SK-N-SH (cell line): Measurements from ENCODE around the gene SETD1A. TPM values are rescaled to one million over a fixed set of nuclear protein-coding genes. Genes with fewer than 3 reads are reported as not detected.
A peak's percentile ranks its signal among the peaks of the same experiment; 100 is the strongest.

Experiments used
- CTCF ChIA-PET: fragments of 300-600, 350-600 bp; formaldehyde crosslinking; extraction: SDS; loops from one replicate; lab custom pipeline; 2021; lab: Yijun Ruan, JAX
- POLR2A ChIA-PET: fragments of 350-600 bp; sonication (Branson Sonifier 250); formaldehyde crosslinking; extraction: SDS; loops from one replicate; lab custom pipeline; 2020; ENCODE audit warnings: antibody characterized with exemption, inconsistent platforms; lab: Yijun Ruan, JAX
- DNase-seq: peaks from one replicate; pipeline ENCODE4 v3.0.0; 2012
- H2AFZ ChIP-seq: fragments of 200-600 bp; sonication (generic); 2 replicates; pipeline ENCODE4 v1.8.1; 2016; ENCODE audit warnings: antibody characterized with exemption, mild to moderate bottlenecking, low read depth
- H3F3A ChIP-seq: fragments of 200-600 bp; sonication (generic); replicated peaks from 2 replicates; pipeline ENCODE3; 2016; ENCODE audit warnings: antibody characterized with exemption, mild to moderate bottlenecking; ENCODE audit not compliant: insufficient read depth
- H3K27ac ChIP-seq, 2 experiments: fragments of 200-500 bp in 1 of 2; fragments of 200-600 bp in 1 of 2; sonication (Bioruptor generic) in 1 of 2; sonication (generic), shearing (Covaris generic) in 1 of 2; 2 replicates each; pipeline versions ENCODE4 v1.5.1 to v1.6.1; 2014 to 2016; ENCODE audit warnings: low read depth in 2 of 2, inconsistent platforms in 1 of 2, low read length in 1 of 2, mild to moderate bottlenecking in 1 of 2, mixed read lengths in 1 of 2
- H3K27me3 ChIP-seq: fragments of 200-600 bp; sonication (generic), shearing (Covaris generic); 2 replicates; pipeline ENCODE4 v1.6.1; 2016; ENCODE audit warnings: mixed run types; ENCODE audit not compliant: insufficient read depth
- H3K36me3 ChIP-seq, 2 experiments: fragments of 200-500 bp in 1 of 2; fragments of 200-600 bp in 1 of 2; sonication (Bioruptor generic) in 1 of 2; sonication (generic) in 1 of 2; replicated peaks in 1 of 2; 2 replicates each; pipeline versions ENCODE3 to v1.5.1; 2014 to 2016; ENCODE audit warnings: low read length in 1 of 2, mild to moderate bottlenecking in 1 of 2; ENCODE audit not compliant: insufficient read depth in 2 of 2, control insufficient read depth in 1 of 2
- H3K4me1 ChIP-seq, 2 experiments: fragments of 200-500 bp in 1 of 2; fragments of 200-600 bp in 1 of 2; sonication (Bioruptor generic) in 1 of 2; sonication (generic), shearing (Covaris generic) in 1 of 2; 2 replicates each; pipeline versions ENCODE4 v1.5.1 to v1.6.1; 2014 to 2016; ENCODE audit warnings: low read depth in 1 of 2, low read length in 1 of 2, mixed run types in 1 of 2; ENCODE audit not compliant: insufficient read depth in 2 of 2, control insufficient read depth in 1 of 2
- H3K4me2 ChIP-seq: fragments of 200-600 bp; sonication (generic), shearing (Covaris generic); 2 replicates; pipeline ENCODE4 v1.6.1; 2017; ENCODE audit warnings: mixed run types
- H3K4me3 ChIP-seq, 2 experiments: fragments of 200-500 bp in 1 of 2; fragments of 200-600 bp in 1 of 2; sonication (Bioruptor generic) in 1 of 2; sonication (generic), shearing (Covaris generic) in 1 of 2; 2 replicates each; pipeline versions ENCODE4 v1.5.1 to v1.8.1; 2014 to 2016; ENCODE audit warnings: low read depth in 2 of 2, inconsistent platforms in 1 of 2, low read length in 1 of 2, mild to moderate bottlenecking in 1 of 2, mixed read lengths in 1 of 2, moderate library complexity in 1 of 2
- H3K79me2 ChIP-seq: fragments of 200-600 bp; sonication (generic); 2 replicates; pipeline ENCODE4 v1.8.1; 2017; ENCODE audit warnings: mild to moderate bottlenecking; ENCODE audit not compliant: insufficient read depth
- H3K9ac ChIP-seq: fragments of 200-600 bp; sonication (generic); 2 replicates; pipeline ENCODE4 v1.6.1; 2017; ENCODE audit warnings: mixed run types
- H3K9me2 ChIP-seq: fragments of 200-600 bp; sonication (generic); 2 replicates; pipeline ENCODE4 v1.6.1; 2017; ENCODE audit warnings: mixed run types
- H3K9me3 ChIP-seq: fragments of 200-600 bp; sonication (generic); 2 replicates; pipeline ENCODE4 v1.6.1; 2017; ENCODE audit warnings: mixed run types, mild to moderate bottlenecking, moderate library complexity
- H4K20me1 ChIP-seq: fragments of 200-600 bp; sonication (generic); 2 replicates; pipeline ENCODE4 v1.6.1; 2017; ENCODE audit warnings: mild to moderate bottlenecking, mixed run types; ENCODE audit not compliant: insufficient read depth
- EZH2phosphoT487 ChIP-seq: fragments of 200-600 bp; sonication (generic); IDR thresholded peaks from 2 replicates; pipeline ENCODE4 v1.6.1; 2017; ENCODE audit warnings: low read depth, mixed run types, mild to moderate bottlenecking, antibody characterized with exemption, moderate library complexity, borderline replicate concordance
- FOSL2 ChIP-seq: IDR thresholded peaks from 2 replicates; pipeline ENCODE4 v1.4.0; 2012; ENCODE audit warnings: low read depth, mild to moderate bottlenecking, moderate library complexity, borderline replicate concordance
- GABPA ChIP-seq: IDR thresholded peaks from 2 replicates; pipeline ENCODE4 v1.4.0; 2012; ENCODE audit warnings: low read depth, mild to moderate bottlenecking
- JUND ChIP-seq: IDR thresholded peaks from 2 replicates; pipeline ENCODE4 v1.4.0; 2012
- MEF2A ChIP-seq: IDR thresholded peaks from 2 replicates; pipeline ENCODE4 v1.4.0; 2012; ENCODE audit warnings: low read depth, borderline replicate concordance
- NFIC ChIP-seq: IDR thresholded peaks from 2 replicates; pipeline ENCODE4 v1.4.0; 2012; ENCODE audit warnings: borderline replicate concordance
- POLR2AphosphoS5 ChIP-seq: IDR thresholded peaks from 2 replicates; pipeline ENCODE4 v1.6.1; 2012; ENCODE audit warnings: low read depth, low read length
- RAD21 ChIP-seq: IDR thresholded peaks from 2 replicates; pipeline ENCODE4 v1.6.1; 2012; ENCODE audit warnings: mild to moderate bottlenecking, low read length
- RFX5 ChIP-seq: IDR thresholded peaks from 2 replicates; pipeline ENCODE4 v1.6.1; 2012; ENCODE audit warnings: mild to moderate bottlenecking, improper control_type of control experiment, low read length
- SMC3 ChIP-seq: IDR thresholded peaks from 2 replicates; pipeline ENCODE4 v1.6.1; 2012; ENCODE audit warnings: low read depth, low read length, improper control_type of control experiment
- TEAD4 ChIP-seq: IDR thresholded peaks from 2 replicates; pipeline ENCODE4 v1.4.0; 2012; ENCODE audit warnings: mild to moderate bottlenecking, borderline replicate concordance; ENCODE audit not compliant: insufficient read depth
- YY1 ChIP-seq: IDR thresholded peaks from 2 replicates; pipeline ENCODE4 v1.4.0; 2012; ENCODE audit warnings: low read depth, mild to moderate bottlenecking
- WGBS: methylation state at CpG from one replicate; pipeline ENCODE4 v1.1.6; 2017; ENCODE audit warnings: low lambda C conversion rate; 5-methylcytosine and 5-hydroxymethylcytosine counted together
- polyA plus RNA-seq, 3 experiments: library from polyadenylated mRNA; depleted of rRNA; stranded (reverse); fragments of >200 nt; gene quantifications; 2 replicates each; pipeline ENCODE4 v1.2.3, GENCODE V29; 2012
- TF ChIP-seq, protein P1 (sequence below): IDR thresholded peaks from 2 replicates; pipeline ENCODE4 v1.4.0; 2012; ENCODE audit warnings: low read depth, borderline replicate concordance
- TF ChIP-seq, protein P2 (sequence below): fragments of 200-600 bp; sonication (generic); IDR thresholded peaks from 2 replicates; pipeline ENCODE4 v1.6.1; 2017; ENCODE audit warnings: antibody characterized with exemption, mild to moderate bottlenecking, moderate library complexity

The SETD1A gene
- polyA plus RNA-seq, 1 of the 3 experiments (the other 2 are of a cell fraction): 6.8 TPM

DNA sequence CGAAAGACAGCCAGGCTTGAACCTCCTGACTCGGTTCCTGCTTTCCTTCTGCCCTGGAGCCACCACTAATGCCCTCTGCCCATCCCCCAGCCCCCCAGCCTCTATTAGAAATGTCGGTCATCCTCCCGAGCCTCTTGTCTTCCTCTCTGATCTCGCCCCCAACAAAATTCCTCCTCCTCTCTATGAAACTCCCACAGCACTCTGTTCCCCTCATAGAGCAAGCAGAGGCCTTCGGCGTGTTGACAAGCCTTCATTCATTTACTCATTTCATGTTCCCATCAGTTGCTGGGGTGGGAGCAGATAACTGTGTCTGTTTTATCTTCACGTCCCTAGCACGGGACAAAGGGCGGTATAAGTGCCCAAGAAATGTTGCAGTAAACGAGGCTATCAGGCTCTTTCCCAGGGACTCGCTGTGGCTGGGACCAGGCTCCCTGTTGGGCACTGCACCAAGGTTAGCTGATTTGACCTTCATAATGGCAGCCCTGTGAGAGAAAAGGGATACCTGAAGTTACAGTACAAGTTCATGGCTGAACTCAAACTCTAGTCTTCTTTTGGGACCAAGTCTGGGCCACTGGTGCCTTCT, 26.4 kb upstream of the SETD1A start:
- Histone ChIP-seq H2AFZ (no peak overlapping the region), H3K79me2 (no peaks in the 10 kb centered on the region; the same call in 1 of the 2 replicates), H3K27me3 (no peaks in the 10 kb centered on the region), H3F3A (no peaks in the 10 kb centered on the region), H3K4me2 (no peak overlapping the region), H3K9me3 (no peaks in the 10 kb centered on the region), H4K20me1 (no peaks in the 10 kb centered on the region; the same call in 1 of the 2 replicates), H3K9me2 (no peaks in the 10 kb centered on the region), H3K4me3 (no peak overlapping the region), H3K36me3 (peaks cover 35 to 55% of the 10 kb centered on the region in 2 experiments), H3K4me1 (peaks cover 0 to 11% of the 10 kb centered on the region in 2 experiments; a peak in 1 of 4 replicates), H3K9ac (no peak overlapping the region), H3K27ac (no peak overlapping the region)
- no peak for DNase-seq
- 77% methylated on average over 12 of the region's 12 CpGs for WGBS
- CTCF ChIA-PET: interaction anchor here (2.8 kb wide), 1 partner anchor 11 kb away, joined by 15 read pairs; no protein-coding TSS in a partner anchor
- TF ChIP-seq, protein P1, sequence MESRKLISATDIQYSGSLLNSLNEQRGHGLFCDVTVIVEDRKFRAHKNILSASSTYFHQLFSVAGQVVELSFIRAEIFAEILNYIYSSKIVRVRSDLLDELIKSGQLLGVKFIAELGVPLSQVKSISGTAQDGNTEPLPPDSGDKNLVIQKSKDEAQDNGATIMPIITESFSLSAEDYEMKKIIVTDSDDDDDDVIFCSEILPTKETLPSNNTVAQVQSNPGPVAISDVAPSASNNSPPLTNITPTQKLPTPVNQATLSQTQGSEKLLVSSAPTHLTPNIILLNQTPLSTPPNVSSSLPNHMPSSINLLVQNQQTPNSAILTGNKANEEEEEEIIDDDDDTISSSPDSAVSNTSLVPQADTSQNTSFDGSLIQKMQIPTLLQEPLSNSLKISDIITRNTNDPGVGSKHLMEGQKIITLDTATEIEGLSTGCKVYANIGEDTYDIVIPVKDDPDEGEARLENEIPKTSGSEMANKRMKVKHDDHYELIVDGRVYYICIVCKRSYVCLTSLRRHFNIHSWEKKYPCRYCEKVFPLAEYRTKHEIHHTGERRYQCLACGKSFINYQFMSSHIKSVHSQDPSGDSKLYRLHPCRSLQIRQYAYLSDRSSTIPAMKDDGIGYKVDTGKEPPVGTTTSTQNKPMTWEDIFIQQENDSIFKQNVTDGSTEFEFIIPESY: no peak
- no peak for TF ChIP-seq YY1
- no peak for TF ChIP-seq JUND
- TF ChIP-seq TEAD4: no peak
- TF ChIP-seq FOSL2: no peak
- no peak for TF ChIP-seq EZH2phosphoT487
- no peak for TF ChIP-seq MEF2A
- POLR2A ChIA-PET: interaction anchor here (1.1 kb wide), 1 partner anchor 11 kb away, joined by 4 read pairs; no protein-coding TSS in a partner anchor

GRCh38 chr16:30934827-30935557, 22.6 kb upstream of the SETD1A start:
- no peaks in the 10 kb centered on the region for H3K27me3 ChIP-seq
- DNase-seq: peak; percentile 64
- WGBS: 65% methylated on average over 12 of the region's 12 CpGs
- H2AFZ ChIP-seq: no peak overlapping the region
- no peaks in the 10 kb centered on the region for H3K9me3 ChIP-seq
- ChIA-PET POLR2A (interaction anchor here (0.7 to 1.0 kb wide), 2 partner anchors 126 to 130 kb away, joined by 3 read pairs; no protein-coding TSS in a partner anchor), CTCF (interaction anchor here (0.6 to 1.5 kb wide), 6 partner anchors 10 to 207 kb away, joined by 3 to 8 read pairs (median 3); partner anchors contain the start of gene FBXL19)
- H3K9ac ChIP-seq: no peak overlapping the region
- H3K27ac ChIP-seq: no peak overlapping the region
- peaks cover 4% of the 10 kb centered on the region for H3F3A ChIP-seq
- H4K20me1 ChIP-seq: no peaks in the 10 kb centered on the region; the same call in 1 of the 2 replicates
- no peaks in the 10 kb centered on the region for H3K4me1 ChIP-seq
- peaks cover 29 to 41% of the 10 kb centered on the region in 2 experiments for H3K36me3 ChIP-seq
- no peak overlapping the region for H3K4me3 ChIP-seq
- H3K79me2 ChIP-seq: peaks cover 4% of the 10 kb centered on the region; the same call in 1 of the 2 replicates
- no peaks in the 10 kb centered on the region for H3K9me2 ChIP-seq
- TF ChIP-seq GABPA: no peak
- peak; percentile 37 for TF ChIP-seq RAD21
- TF ChIP-seq, protein P2, sequence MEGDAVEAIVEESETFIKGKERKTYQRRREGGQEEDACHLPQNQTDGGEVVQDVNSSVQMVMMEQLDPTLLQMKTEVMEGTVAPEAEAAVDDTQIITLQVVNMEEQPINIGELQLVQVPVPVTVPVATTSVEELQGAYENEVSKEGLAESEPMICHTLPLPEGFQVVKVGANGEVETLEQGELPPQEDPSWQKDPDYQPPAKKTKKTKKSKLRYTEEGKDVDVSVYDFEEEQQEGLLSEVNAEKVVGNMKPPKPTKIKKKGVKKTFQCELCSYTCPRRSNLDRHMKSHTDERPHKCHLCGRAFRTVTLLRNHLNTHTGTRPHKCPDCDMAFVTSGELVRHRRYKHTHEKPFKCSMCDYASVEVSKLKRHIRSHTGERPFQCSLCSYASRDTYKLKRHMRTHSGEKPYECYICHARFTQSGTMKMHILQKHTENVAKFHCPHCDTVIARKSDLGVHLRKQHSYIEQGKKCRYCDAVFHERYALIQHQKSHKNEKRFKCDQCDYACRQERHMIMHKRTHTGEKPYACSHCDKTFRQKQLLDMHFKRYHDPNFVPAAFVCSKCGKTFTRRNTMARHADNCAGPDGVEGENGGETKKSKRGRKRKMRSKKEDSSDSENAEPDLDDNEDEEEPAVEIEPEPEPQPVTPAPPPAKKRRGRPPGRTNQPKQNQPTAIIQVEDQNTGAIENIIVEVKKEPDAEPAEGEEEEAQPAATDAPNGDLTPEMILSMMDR: peak; percentile 62
- TF ChIP-seq EZH2phosphoT487: no peak
- no peak for TF ChIP-seq NFIC
- TF ChIP-seq RFX5: no peak
- TF ChIP-seq POLR2AphosphoS5: no peak
- TF ChIP-seq SMC3: peak; percentile 24; the same call in 1 of the 2 replicates
- no peak overlapping the region for H3K4me2 ChIP-seq
